GM19240 (cell line): ENCODE results near the gene IZUMO4.

Experiments
- DNase-seq: peaks from one replicate; pipeline ENCODE4 v3.0.0; 2011; ENCODE audit warnings: low spot score; ENCODE audit not compliant: insufficient read length

IZUMO4 gene

DNA sequence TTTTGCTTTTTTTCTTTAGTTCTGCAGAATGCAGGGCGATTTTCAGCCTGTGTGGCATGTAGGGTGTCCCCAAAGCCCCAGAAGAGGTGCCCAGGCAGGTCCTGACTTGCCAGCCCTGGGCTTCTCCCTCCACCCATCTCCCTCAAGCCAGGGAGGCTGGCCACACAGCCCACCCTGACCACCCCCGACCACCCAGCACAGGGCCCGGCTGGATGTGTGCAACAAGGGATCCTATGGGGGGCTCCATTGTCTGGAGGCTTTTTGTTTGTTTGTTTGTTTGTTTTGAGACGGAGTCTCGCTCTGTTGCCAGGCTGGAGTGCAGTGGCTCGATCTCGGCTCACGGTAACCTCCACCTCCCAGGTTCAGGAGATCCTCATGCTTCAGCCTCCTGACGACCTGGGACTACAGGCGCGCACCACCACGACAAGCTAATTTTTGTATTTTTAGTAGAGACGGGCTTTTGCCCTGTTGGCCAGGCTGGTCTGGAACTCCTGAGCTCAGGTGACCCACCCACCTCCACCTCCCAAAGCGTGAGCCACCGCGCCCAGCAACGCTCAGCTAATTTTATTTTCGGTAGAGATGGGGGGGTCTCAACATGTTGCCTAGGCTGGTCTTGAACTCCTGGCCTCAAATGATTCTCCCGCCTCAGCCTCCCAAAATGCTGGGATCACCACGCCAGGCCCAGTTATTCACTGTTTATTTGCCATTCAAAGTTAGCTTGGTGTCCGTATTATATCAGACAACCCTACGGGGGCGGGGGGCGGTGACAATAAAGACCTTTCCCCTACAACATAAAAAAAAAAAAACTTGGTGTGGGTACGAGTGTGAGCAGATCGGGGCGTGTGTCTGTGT lies 37.9 kb upstream of the IZUMO4 start:
- DNase-seq = no peak

DNA sequence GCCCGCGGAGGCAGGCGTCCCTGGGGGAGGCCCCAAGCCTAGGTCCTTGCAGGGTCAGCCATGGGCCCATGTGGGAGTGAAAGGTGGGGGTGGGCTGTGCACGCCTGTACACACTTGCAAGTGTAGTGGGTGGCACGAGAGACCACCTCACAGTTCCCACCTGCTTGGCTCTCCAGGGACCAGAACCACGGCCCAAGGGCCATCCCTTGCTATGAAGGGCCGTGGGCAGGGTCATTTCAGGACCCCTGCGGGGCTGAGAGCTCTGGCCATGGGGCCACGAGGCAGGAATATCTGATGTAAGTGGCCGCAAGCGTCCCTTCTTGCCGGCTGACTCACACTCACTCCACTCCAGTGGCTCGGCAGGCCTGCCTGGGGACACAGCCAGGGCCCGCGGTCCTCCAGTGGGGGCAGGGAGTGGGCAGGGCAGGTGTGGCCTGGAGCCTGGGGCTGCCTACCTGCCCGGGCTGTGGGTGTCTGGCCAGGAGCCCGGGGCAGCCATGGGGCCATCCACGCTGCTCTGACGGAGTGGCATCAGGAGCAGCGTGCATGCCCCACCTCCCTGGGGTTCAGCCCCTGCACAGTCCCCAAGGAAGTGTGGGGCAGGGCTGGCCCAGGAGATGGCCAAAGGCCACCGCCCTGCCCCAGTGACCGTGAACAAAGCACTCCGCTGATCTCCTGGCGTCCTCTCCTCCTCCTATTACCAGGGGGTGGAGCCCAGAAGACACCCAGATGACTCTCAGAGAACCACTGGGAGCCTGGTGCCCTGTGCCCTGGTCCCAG lies 37.1 kb upstream of the IZUMO4 start:
- DNase-seq = no peak

GRCh38 chr19:2060884-2061494 lies 35.7 kb upstream of the IZUMO4 start:
- no peak for DNase-seq

DNA sequence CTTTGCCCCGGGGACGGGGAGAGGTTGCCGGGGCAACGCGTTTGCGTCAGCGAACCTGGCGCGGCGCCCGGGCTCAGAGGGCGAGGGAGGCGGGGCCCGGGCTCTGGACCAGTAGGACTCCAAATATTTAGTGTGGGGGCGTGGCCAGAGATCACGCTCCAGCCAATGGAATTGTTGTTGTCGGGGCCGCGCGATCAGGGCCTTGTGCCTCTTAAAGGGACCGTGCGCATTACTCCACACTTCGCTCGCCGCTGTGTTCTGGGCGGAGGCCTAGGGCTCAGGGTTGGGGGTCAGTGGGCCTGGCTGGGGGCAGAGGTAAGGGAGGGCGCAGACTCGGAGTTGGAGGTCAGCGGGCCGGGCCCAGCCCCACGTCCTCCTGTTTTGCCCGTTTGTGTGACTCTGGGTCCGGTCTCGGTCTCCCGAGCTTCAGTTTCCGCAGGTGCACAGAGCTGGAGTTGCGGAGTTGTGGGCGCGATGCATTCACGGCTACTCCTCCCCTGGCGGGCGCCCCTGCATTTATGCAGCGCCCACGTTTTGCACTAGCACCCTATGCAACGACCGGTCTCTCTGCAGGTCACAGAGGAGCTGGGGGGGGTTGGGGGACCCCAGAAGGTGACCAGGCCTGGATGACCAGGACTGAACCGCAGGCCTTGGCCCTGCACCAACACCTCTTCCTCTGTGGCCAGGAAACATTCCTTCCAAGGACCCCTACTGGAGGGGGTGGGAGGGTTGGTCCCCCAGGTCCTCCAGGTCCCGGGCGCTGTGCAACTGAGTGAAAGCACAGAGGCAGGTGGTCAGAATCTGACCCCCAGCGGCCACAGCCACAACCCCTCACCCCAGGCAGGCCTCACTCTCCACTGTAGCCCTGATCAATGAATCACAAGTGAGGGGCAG lies 35.0 kb upstream of the IZUMO4 start:
- peak; percentile 95 for DNase-seq

DNA sequence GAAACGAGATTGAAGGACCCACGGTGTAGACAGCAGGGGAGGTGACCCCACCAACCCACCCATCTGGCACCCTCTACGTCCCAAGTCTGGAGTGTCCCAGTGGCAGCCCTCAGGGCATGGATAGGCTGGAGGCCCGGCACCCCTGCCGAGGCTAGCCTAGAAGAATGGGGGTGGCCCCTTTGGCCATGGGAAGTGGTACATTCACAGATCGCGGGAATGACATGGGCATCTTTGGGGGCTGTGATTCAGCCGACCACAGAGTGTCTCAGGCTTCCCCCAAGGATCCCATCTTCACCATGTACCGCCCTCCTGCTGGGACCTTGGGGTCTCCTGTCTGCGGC lies 34.4 kb upstream of the IZUMO4 start:
- no peak for DNase-seq

DNA sequence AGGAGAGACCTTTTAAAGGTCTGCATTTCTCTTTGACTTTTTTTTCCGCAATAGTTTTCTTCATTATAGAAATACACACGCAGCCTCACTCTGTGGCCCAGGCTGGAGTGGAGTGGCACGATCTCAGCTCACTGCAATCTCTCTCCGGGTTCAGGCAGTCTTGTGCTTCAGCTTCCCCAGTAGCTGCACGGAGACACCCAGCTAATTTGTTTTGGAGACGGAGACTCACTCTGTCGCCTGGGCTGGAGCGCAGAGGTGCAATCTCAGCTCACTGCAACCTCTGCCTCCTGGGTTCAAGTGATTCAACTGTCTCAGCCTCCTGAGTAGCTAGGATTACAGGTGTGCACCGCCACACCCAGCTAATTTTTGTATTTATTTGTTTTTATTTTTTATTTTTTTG lies 33.9 kb upstream of the IZUMO4 start:
- DNase-seq = no peak

- DNase-seq = no peak
Observed at GRCh38 chr19:2063824-2064223, 32.9 kb upstream of the IZUMO4 start.

DNA sequence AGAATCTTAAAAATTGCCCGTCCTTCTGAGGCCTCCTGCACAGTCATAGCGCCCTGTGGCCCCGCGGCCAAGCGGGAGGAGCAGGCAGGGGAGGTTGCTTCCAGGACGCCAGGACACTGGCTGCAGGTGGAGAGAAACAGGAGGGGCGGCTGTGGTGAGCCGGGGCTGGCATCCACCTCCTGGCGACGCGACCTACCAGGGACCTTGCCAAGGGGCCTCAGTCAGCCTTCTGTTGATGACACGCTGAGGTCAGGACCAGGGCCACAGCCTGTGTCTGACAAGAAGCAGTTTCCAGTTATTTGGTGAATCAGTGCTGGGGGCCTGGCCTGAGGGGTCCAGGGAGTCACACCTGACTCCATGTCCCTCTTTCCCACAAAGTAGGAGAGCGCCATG lies 32.3 kb upstream of the IZUMO4 start:
- DNase-seq = no peak

DNA sequence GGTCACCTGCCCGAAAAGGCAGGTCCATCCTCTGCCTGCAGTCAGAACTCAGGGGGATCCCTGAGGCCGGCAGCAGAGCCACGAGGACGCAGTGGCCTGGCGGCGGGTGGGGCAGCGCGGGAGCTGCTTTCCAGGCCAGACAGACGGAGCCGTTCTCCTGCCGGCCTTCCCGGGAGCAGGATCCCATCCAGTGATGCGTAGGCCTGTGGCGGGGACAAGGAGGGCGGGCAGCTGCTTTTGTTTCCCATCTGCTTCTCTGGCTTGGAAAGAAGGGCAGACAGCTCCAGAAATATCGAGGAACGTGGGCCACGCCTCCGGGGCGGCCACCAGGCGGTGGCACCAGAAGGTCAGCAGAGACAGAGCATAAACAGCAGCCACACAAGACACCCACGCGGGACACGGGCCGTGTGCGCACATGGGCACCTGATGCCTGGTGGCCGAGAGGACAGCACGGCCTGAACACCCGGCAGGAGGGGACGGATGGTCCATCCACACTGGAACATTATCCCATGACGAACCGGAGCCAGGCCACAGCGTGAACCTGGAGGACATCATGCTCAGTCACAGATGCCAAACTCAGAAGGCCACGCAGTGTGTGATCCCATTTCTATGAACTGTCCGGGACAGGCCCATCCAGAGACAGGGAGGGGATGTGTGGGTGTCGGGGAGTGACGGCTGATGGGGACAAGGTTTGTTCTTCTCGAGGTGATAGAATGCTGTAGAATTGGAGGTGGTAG lies 31.8 kb upstream of the IZUMO4 start:
- no peak for DNase-seq

DNA sequence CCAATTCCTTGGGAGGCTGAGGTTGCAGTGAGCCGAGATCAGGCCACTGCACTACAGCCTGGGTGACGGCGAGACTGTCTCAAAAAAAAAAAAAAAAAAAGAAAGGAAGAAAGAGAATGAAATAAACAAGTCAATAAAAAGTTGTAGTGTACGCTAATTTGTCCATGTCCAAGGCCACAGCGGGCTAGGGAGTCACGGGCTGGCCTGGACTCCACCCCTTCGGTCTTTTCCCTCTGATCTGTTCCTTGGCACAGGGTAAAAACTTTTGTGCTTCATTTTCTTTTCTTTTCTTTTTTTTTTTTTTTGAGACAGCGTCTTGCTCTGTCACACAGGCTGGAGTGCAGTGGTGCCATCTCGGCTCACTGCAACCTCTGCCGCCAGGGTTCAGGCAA lies 26.3 kb upstream of the IZUMO4 start:
- DNase-seq = no peak

DNA sequence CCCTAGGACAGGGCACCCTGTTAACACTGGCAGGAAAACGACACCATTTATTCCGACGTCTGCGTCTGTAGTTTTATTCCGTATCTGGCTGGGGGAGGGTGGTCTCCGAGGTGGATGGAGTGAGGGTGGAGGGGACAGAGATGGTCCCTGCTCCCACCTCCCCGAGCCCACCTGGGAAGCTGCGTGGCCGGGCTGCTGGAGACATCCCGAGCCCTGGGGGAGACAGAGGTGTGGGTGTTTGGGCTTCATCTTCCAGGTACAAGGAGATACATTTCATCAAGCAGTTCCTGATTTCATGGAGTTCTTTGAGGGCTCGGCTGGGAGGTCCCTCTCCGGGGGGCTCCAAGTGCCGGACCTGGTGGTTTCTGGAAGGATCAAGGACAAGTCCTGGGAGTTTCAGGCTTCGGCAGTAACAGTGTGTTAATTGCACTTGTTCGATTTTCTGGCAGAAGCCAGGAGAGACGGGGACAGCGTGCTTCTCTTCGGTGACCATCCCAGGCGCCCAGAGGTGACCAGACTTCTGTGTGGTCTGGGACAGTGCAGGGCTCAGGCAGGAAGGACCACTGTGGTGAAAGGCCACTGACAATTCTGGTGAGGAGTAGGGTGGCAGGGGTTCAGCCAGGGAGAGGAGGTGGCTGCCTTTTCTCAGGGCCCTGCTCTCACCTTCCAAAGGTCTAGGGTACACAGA lies 25.6 kb upstream of the IZUMO4 start:
- DNase-seq = no peak

DNA sequence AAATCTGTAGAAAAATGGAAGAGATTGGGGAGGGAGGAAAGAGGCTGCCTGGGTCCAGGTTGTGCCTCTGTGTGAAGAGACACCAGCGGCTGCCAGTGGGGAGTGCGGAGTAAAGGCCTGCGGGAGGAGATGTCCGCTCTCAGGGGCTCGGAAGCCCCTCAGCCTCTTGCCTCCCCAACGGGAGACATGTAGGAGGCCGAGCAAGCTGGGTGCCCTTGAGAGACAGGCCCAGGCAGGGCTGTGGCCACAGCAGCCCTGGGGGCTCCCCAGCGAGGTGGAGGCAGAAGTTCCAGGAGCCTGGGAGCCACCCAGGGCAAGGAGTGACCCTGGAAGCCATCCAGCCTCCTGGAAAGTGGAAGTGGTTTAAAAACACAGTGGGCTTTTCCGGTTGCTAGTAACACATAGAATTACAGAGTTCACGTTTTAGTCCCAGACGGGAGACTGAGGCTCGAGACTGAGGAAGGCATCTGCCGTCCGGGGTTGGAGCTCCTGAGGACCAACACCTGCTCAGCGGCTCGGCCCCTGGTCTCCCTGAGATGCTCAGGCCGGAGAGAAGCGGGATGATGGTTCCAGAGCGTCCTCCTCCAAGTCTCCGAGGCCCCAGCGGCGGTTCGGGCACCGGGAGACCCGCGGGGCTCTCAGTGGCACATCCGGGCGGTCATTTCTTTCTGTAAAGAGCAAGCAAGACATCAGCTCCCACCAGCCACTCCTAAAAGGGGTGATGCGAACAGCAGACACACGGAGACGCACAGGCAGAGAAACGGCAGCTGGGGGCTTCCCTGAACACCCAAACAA lies 23.8 kb upstream of the IZUMO4 start:
- DNase-seq = no peak

DNA sequence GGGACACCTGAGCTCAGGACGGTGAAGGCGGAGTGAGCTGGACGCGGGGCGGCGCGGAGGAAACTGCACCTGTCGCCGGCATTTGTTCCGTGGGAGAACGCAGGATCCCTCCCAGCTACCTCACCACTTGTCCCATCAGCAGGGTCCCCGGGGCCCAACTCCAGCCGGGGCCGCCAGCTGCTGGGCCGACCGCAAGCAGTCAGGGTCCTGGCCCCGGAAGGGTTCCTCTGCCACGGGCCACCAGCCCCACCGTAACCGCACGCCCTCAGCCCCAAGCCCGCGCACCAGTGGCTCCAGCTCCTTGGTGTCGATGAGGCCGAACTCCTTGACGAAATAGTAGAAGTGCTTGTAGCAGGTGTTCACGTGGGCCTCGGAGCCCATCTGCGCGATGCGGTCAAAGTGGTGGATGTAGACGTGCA lies 20.2 kb upstream of the IZUMO4 start:
- no peak for DNase-seq

GRCh38 chr19:2077398-2077797 lies 19.3 kb upstream of the IZUMO4 start:
- DNase-seq = no peak

- DNase-seq = no peak
Observed at GRCh38 chr19:2077833-2078619, 18.7 kb upstream of the IZUMO4 start.

GRCh38 chr19:2079076-2079864 lies 17.4 kb upstream of the IZUMO4 start:
- DNase-seq = no peak

- DNase-seq = no peak
Observed at GRCh38 chr19:2079865-2080301, 16.8 kb upstream of the IZUMO4 start.
